H9 (cell line): ENCODE results near the gene PUM1. TPM values are rescaled to one million over a fixed set of nuclear protein-coding genes. Genes with fewer than 3 reads are reported as not detected.

Experiments
- DNase-seq: peaks from one replicate; pipeline ENCODE4 v3.0.0-alpha.2; 2017
- H2AFZ ChIP-seq: one replicate; pipeline ENCODE4 v1.6.1; 2013; ENCODE audit warnings: mild to moderate bottlenecking, low read length, control low read depth, moderate library complexity
- H2AK5ac ChIP-seq: 2 replicates; pipeline ENCODE4 v1.6.1; 2013; ENCODE audit warnings: low read length, control low read depth, mixed read lengths; ENCODE audit not compliant: insufficient read length
- H2BK120ac ChIP-seq: one replicate; pipeline ENCODE4 v1.6.1; 2013; ENCODE audit warnings: low read depth, mild to moderate bottlenecking, low read length, control low read depth, inconsistent platforms; ENCODE audit not compliant: poor library complexity, severe bottlenecking
- H2BK12ac ChIP-seq: 2 replicates; pipeline ENCODE4 v1.6.1; 2013; ENCODE audit warnings: low read length, control low read depth, mixed read lengths, low read depth; ENCODE audit not compliant: insufficient read length
- H2BK15ac ChIP-seq: 2 replicates; pipeline ENCODE4 v1.6.1; 2013; ENCODE audit warnings: low read depth, low read length, control low read depth
- H2BK20ac ChIP-seq: one replicate; pipeline ENCODE4 v1.6.1; 2013; ENCODE audit warnings: low read depth, mild to moderate bottlenecking, low read length, control low read depth, inconsistent platforms; ENCODE audit not compliant: poor library complexity, severe bottlenecking
- H2BK5ac ChIP-seq: 2 replicates; pipeline ENCODE4 v1.6.1; 2013; ENCODE audit warnings: low read length, control low read depth, mixed read lengths; ENCODE audit not compliant: insufficient read length
- H3K14ac ChIP-seq: 2 replicates; pipeline ENCODE4 v1.6.1; 2013; ENCODE audit warnings: low read length, control low read depth; ENCODE audit not compliant: insufficient read depth
- H3K18ac ChIP-seq: 2 replicates; pipeline ENCODE4 v1.6.1; 2013; ENCODE audit warnings: low read depth, mild to moderate bottlenecking, mixed read lengths, low read length, control low read depth; ENCODE audit not compliant: insufficient read length
- H3K23ac ChIP-seq: 2 replicates; pipeline ENCODE4 v1.6.1; 2013; ENCODE audit warnings: low read length, control low read depth, mixed read lengths, low read depth; ENCODE audit not compliant: insufficient read length
- H3K23me2 ChIP-seq: 2 replicates; pipeline ENCODE4 v1.6.1; 2013; ENCODE audit warnings: low read depth, mild to moderate bottlenecking, mixed read lengths, low read length, control low read depth; ENCODE audit not compliant: insufficient read length, poor library complexity, severe bottlenecking
- H3K27ac ChIP-seq: 2 replicates; pipeline ENCODE4 v1.5.1; 2013; ENCODE audit warnings: low read length, control low read depth, mixed read lengths, low read depth; ENCODE audit not compliant: insufficient read length
- H3K27me3 ChIP-seq: 2 replicates; pipeline ENCODE4 v1.6.1; 2013; ENCODE audit warnings: low read length, control low read depth, inconsistent platforms; ENCODE audit not compliant: insufficient read depth
- H3K4ac ChIP-seq: 2 replicates; pipeline ENCODE4 v1.6.1; 2013; ENCODE audit warnings: low read depth, mild to moderate bottlenecking, control low read depth, inconsistent platforms, low read length, moderate library complexity
- H3K4me1 ChIP-seq: 2 replicates; pipeline ENCODE4 v1.6.1; 2013; ENCODE audit warnings: low read length, control low read depth, inconsistent platforms; ENCODE audit not compliant: insufficient read depth
- H3K4me2 ChIP-seq: 2 replicates; pipeline ENCODE4 v1.6.1; 2013; ENCODE audit warnings: low read length, control low read depth, mixed read lengths; ENCODE audit not compliant: insufficient read length, insufficient read depth
- H3K56ac ChIP-seq: 2 replicates; pipeline ENCODE4 v1.6.1; 2013; ENCODE audit warnings: low read depth, mild to moderate bottlenecking, mixed read lengths, low read length, control low read depth; ENCODE audit not compliant: insufficient read length
- H3K79me1 ChIP-seq: 2 replicates; pipeline ENCODE4 v1.6.1; 2013; ENCODE audit warnings: low read depth, mild to moderate bottlenecking, moderate library complexity, low read length, control low read depth, inconsistent platforms; ENCODE audit not compliant: insufficient read depth, poor library complexity, severe bottlenecking
- H3K79me2 ChIP-seq: 2 replicates; pipeline ENCODE4 v1.6.1; 2013; ENCODE audit warnings: low read length, control low read depth, inconsistent platforms; ENCODE audit not compliant: insufficient read depth
- H3K9ac ChIP-seq: 2 replicates; pipeline ENCODE4 v1.6.1; 2013; ENCODE audit warnings: low read length, control low read depth, mixed read lengths; ENCODE audit not compliant: insufficient read length; ENCODE audit errors: extremely low read depth
- H3K9me3 ChIP-seq: one replicate; pipeline ENCODE4 v1.6.1; 2013; ENCODE audit warnings: low read depth, low read length, inconsistent platforms; ENCODE audit not compliant: control insufficient read depth
- H3T11ph ChIP-seq: one replicate; pipeline ENCODE4 v1.6.1; 2013; ENCODE audit warnings: mild to moderate bottlenecking, low read length, control low read depth, inconsistent platforms
- H4K20me1 ChIP-seq: one replicate; pipeline ENCODE4 v1.6.1; 2013; ENCODE audit not compliant: control insufficient read depth, insufficient read length, insufficient read depth
- H4K5ac ChIP-seq: 2 replicates; pipeline ENCODE4 v1.6.1; 2013; ENCODE audit warnings: low read depth, mild to moderate bottlenecking, mixed read lengths, low read length, control low read depth; ENCODE audit not compliant: insufficient read length
- H4K8ac ChIP-seq: replicated peaks from 2 replicates; pipeline ENCODE4 v1.6.1; 2013; ENCODE audit warnings: low read length, control low read depth, mixed read lengths, low read depth; ENCODE audit not compliant: insufficient read length
- H4K91ac ChIP-seq: 2 replicates; pipeline ENCODE4 v1.6.1; 2013; ENCODE audit warnings: low read depth, mild to moderate bottlenecking, moderate library complexity, mixed read lengths, low read length, control low read depth; ENCODE audit not compliant: insufficient read length
- H3K27ac Mint-ChIP-seq, 3 experiments: 2 replicates in 2 of 3; 3 replicates in 1 of 3; pipeline ENCODE4 v1.8.0; 2020 to 2021; ENCODE audit warnings: mixed read lengths in 3 of 3, mild to moderate bottlenecking in 1 of 3, moderate library complexity in 1 of 3
- H3K27me3 Mint-ChIP-seq: 2 replicates; pipeline ENCODE4 v1.8.0; 2021; ENCODE audit warnings: low read depth, mild to moderate bottlenecking, moderate library complexity, mixed read lengths
- H3K36me3 Mint-ChIP-seq, 3 experiments: 2 replicates in 2 of 3; 3 replicates in 1 of 3; pipeline ENCODE4 v1.8.0; 2020 to 2021; ENCODE audit warnings: low read depth in 3 of 3, mixed read lengths in 3 of 3; ENCODE audit not compliant: insufficient read depth in 1 of 3
- H3K4me1 Mint-ChIP-seq, 2 experiments: 2 replicates each; pipeline ENCODE4 v1.8.0; 2020; ENCODE audit warnings: mixed read lengths in 2 of 2
- H3K4me3 Mint-ChIP-seq, 2 experiments: 2 replicates in 1 of 2; 3 replicates in 1 of 2; pipeline ENCODE4 v1.8.0; 2020 to 2021; ENCODE audit warnings: mild to moderate bottlenecking in 2 of 2, mixed read lengths in 2 of 2, moderate library complexity in 1 of 2
- H3K9me3 Mint-ChIP-seq, 2 experiments: 2 replicates in 1 of 2; 3 replicates in 1 of 2; pipeline ENCODE4 v1.8.0; 2020; ENCODE audit warnings: mild to moderate bottlenecking in 2 of 2, mixed read lengths in 2 of 2, moderate library complexity in 1 of 2
- CTCF ChIP-seq: fragments of 200-600 bp; sonication (generic); conservative IDR thresholded peaks from 3 replicates; pipeline ENCODE4 v1.8.0; 2021; ENCODE audit warnings: antibody characterized with exemption, mild to moderate bottlenecking
- WGBS: extraction: QIAGEN DNeasy Blood & Tissue Kit; methylation state at CpG from one replicate; pipeline ENCODE4 v1.1.7; 2013; ENCODE audit warnings: missing lambda C conversion rate, low lambda C conversion rate, mixed read lengths; ENCODE audit not compliant: insufficient read length; ENCODE audit errors: extremely low coverage; 5-methylcytosine and 5-hydroxymethylcytosine counted together
- total RNA-seq: library from RNA; stranded (reverse); gene quantifications from 2 replicates; pipeline ENCODE4 v1.2.1, GENCODE V29; 2021

The PUM1 gene
- total RNA-seq, 1 experiment from 2014 or later = 164 TPM

DNA sequence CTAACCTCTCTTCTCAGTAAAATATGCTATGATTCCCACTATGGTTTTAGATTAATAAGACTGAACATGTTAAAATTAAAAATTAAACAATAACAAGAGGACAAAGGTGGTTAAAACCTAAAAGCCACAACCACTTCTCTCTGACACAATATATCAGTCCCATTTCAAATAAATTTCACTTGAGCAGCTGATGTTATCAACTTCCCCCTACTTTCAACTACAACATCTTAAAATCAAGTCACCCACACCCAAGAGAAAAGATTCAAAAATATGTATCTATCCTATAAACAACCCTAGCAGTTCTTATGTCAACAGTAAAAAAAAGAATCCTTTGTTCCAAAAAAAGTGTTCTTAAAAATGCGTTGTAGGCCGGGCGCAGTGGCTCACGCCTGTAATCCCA, 7.5 kb downstream of the PUM1 start:
- H4K91ac ChIP-seq = no peak overlapping the region
- H3K4me1 Mint-ChIP-seq = peaks cover 26 to 35% of the 10 kb centered on the region in 2 experiments
- no peak overlapping the region; a peak in 2 of 7 replicates for H3K27ac Mint-ChIP-seq

More for the DNA sequence above, 7.5 kb downstream of the PUM1 start:
- Histone ChIP-seq H3K4me2 (no peak overlapping the region), H2AFZ (no peak overlapping the region), H3K27me3 (no peaks in the 10 kb centered on the region), H3K56ac (no peak overlapping the region), H4K5ac (no peak overlapping the region), H3K9ac (no peak overlapping the region), H3K9me3 (no peaks in the 10 kb centered on the region), H2BK20ac (no peak overlapping the region), H2AK5ac (no peak overlapping the region), H3K14ac (no peak overlapping the region), H2BK12ac (no peak overlapping the region), H3K27ac (no peak overlapping the region), H3K23me2 (no peaks in the 10 kb centered on the region), H2BK120ac (no peak overlapping the region), H3K79me2 (peaks cover 84% of the 10 kb centered on the region), H3K23ac (no peak overlapping the region), H3K18ac (no peak overlapping the region), H3T11ph (no peak overlapping the region), H3K4ac (no peak overlapping the region), H3K4me1 (peaks cover 2% of the 10 kb centered on the region; the same call in 1 of the 2 replicates), H4K8ac (no peak overlapping the region), H2BK5ac (no peak overlapping the region), H2BK15ac (no peak overlapping the region), H4K20me1 (no peaks in the 10 kb centered on the region), H3K79me1 (peaks cover 5% of the 10 kb centered on the region)
- Mint-ChIP-seq H3K4me3 (no peak overlapping the region; a peak in 1 of 5 replicates), H3K36me3 (peaks cover 25 to 53% (median 52%) of the 10 kb centered on the region in 3 experiments; a peak in 6 of 7 replicates), H3K27me3 (no peaks in the 10 kb centered on the region), H3K9me3 (no peaks in the 10 kb centered on the region)
- WGBS = no CpG with 5 or more reads among the region's 4 CpGs
- DNase-seq = no peak
- TF ChIP-seq CTCF = no peak
